NCI-H748 treated with DMSO at 0.1 percent for 48 hours (cell line): ENCODE results near the gene SYT4.

Experiments used
- DNase-seq: peaks from one replicate; lab custom pipeline; 2025; lab: John Stamatoyannopoulos, UW

SYT4 gene

DNA sequence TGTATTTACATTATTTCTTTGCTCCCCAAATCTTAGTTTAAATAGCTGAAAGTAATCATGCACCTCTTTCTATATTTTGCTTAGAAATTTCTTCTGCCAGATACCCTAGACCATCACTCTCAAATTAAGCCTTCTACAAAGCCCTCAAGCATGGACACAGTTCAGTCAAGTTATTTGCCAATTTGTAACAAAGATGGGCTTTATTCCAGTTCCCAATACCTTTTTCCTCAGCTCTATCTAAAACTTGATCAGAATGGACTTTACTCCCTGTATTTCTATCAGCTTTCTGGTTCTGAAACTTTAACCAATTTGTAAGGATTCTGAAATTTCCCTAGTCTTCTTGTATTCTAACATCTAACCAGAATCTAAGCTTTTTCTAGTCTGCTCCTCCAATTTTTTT is 56.6 kb downstream of the SYT4 start:
- no peak for DNase-seq
